ENCODE data around the gene ARHGAP28. TPM values are rescaled to one million over a fixed set of nuclear protein-coding genes. Genes with fewer than 3 reads are reported as not detected.

Gene ARHGAP28
- total and polyA plus RNA-seq, 2 experiments from 2014 or later: 13.6 to 23.7 TPM

GRCh38 chr18:6877288-6877687 is 147.8 kb downstream of the ARHGAP28 start:
- no peaks in the 10 kb centered on the region for H3K27me3 ChIP-seq
- H3K4me1 ChIP-seq (ENCODE audit: low read depth): peaks cover 9% of the 10 kb centered on the region
- DNase-seq (ENCODE audit: low read depth in 1 of 2, low spot score in 1 of 2): no peak
- H3K9me3 ChIP-seq (ENCODE audit: low read depth): no peaks in the 10 kb centered on the region
- H3K4me3 ChIP-seq: no peak overlapping the region
- H3K36me3 ChIP-seq: peaks cover 6% of the 10 kb centered on the region
- no peak overlapping the region for H3K27ac ChIP-seq
- TF ChIP-seq CTCF (IDR thresholded peaks at IDR 0.05; ENCODE audit: low read depth, low read length): no peak

GRCh38 chr18:6878556-6879297 is 149.2 kb downstream of the ARHGAP28 start:
- H3K36me3 ChIP-seq: peaks cover 2% of the 10 kb centered on the region

GRCh38 chr18:6879508-6880195 is 150.1 kb downstream of the ARHGAP28 start:
- no peaks in the 10 kb centered on the region for H3K36me3 ChIP-seq
- H3K27ac ChIP-seq: no peak overlapping the region
- H3K4me1 ChIP-seq (ENCODE audit: low read depth): peaks cover 9% of the 10 kb centered on the region
- H3K27me3 ChIP-seq: no peaks in the 10 kb centered on the region
- no peak for TF ChIP-seq CTCF (IDR thresholded peaks at IDR 0.05; ENCODE audit: low read depth, low read length)
- DNase-seq (ENCODE audit: low read depth in 1 of 2, low spot score in 1 of 2): no peak
- H3K4me3 ChIP-seq: no peak overlapping the region
- H3K9me3 ChIP-seq (ENCODE audit: low read depth): no peaks in the 10 kb centered on the region

More at GRCh38 chr18:6878556-6879297, 149.2 kb downstream of the ARHGAP28 start:
- DNase-seq (ENCODE audit: low read depth in 1 of 2, low spot score in 1 of 2): peak in 1 of 2 donors; percentile 14
- no peaks in the 10 kb centered on the region for H3K27me3 ChIP-seq
- H3K27ac ChIP-seq: no peak overlapping the region
- peaks cover 9% of the 10 kb centered on the region for H3K4me1 ChIP-seq (ENCODE audit: low read depth)
- H3K4me3 ChIP-seq: no peak overlapping the region
- no peaks in the 10 kb centered on the region for H3K9me3 ChIP-seq (ENCODE audit: low read depth)
- TF ChIP-seq CTCF (IDR thresholded peaks at IDR 0.05; ENCODE audit: low read depth, low read length): no peak

- DNase-seq (ENCODE audit: low read depth in 1 of 2, low spot score in 1 of 2): peak in 1 of 2 donors; percentile 54
Measured at GRCh38 chr18:6881034-6881820, 151.7 kb downstream of the ARHGAP28 start.

More at GRCh38 chr18:6881034-6881820, 151.7 kb downstream of the ARHGAP28 start:
- TF ChIP-seq CTCF (IDR thresholded peaks at IDR 0.05; ENCODE audit: low read depth, low read length): no peak
- H3K27ac ChIP-seq: no peak overlapping the region
- no peaks in the 10 kb centered on the region for H3K36me3 ChIP-seq
- H3K27me3 ChIP-seq: no peaks in the 10 kb centered on the region
- H3K9me3 ChIP-seq (ENCODE audit: low read depth): no peaks in the 10 kb centered on the region
- H3K4me3 ChIP-seq: no peak overlapping the region
- H3K4me1 ChIP-seq (ENCODE audit: low read depth): peaks cover 9% of the 10 kb centered on the region

Data from cardiac muscle cell (in vitro differentiated cells and primary cell).